Measurements from ENCODE around the gene LMNA. TPM values are rescaled to one million over a fixed set of nuclear protein-coding genes. Genes with fewer than 3 reads are reported as not detected.

LMNA gene
- total RNA-seq, 1 donor from 2014 or later = 246 TPM

- no peak for DNase-seq (ENCODE audit: low spot score)
- no peaks in the 10 kb centered on the region for H3K36me3 Mint-ChIP-seq (ENCODE audit: low read depth)
- H3K4me1 Mint-ChIP-seq (ENCODE audit: low read depth) = peaks cover 63% of the 10 kb centered on the region
- H3K27ac Mint-ChIP-seq = peak overlapping the region; percentile 39
- no peaks in the 10 kb centered on the region for H3K27me3 Mint-ChIP-seq (ENCODE audit: low read depth)
- no peaks in the 10 kb centered on the region for H3K9me3 Mint-ChIP-seq
- H3K4me3 Mint-ChIP-seq (ENCODE audit: low read depth) = no peak overlapping the region
- intact Hi-C loops (cut with micrococcal nuclease) = no loop called here
Observed at GRCh38 chr1:156102633-156103511, 11.6 kb upstream of the LMNA start.

GRCh38 chr1:156103521-156103947 is 11.0 kb upstream of the LMNA start:
- H3K27ac Mint-ChIP-seq = peak overlapping the region; percentile 100
- no peaks in the 10 kb centered on the region for H3K9me3 Mint-ChIP-seq
- intact Hi-C loops (cut with micrococcal nuclease) = no loop called here
- peaks cover 61% of the 10 kb centered on the region for H3K4me1 Mint-ChIP-seq (ENCODE audit: low read depth)
- no peak for DNase-seq (ENCODE audit: low spot score)
- H3K36me3 Mint-ChIP-seq (ENCODE audit: low read depth) = no peaks in the 10 kb centered on the region
- H3K4me3 Mint-ChIP-seq (ENCODE audit: low read depth) = no peak overlapping the region
- no peaks in the 10 kb centered on the region for H3K27me3 Mint-ChIP-seq (ENCODE audit: low read depth)

- H3K4me3 Mint-ChIP-seq (ENCODE audit: low read depth) = no peak overlapping the region
Observed at GRCh38 chr1:156104065-156104810, 10.3 kb upstream of the LMNA start.

GRCh38 chr1:156104861-156105832 is 9.4 kb upstream of the LMNA start:
- peak overlapping the region; percentile 100 for H3K27ac Mint-ChIP-seq
- DNase-seq (ENCODE audit: low spot score) = no peak
- peaks cover 64% of the 10 kb centered on the region for H3K4me1 Mint-ChIP-seq (ENCODE audit: low read depth)
- H3K36me3 Mint-ChIP-seq (ENCODE audit: low read depth) = no peaks in the 10 kb centered on the region
- H3K27me3 Mint-ChIP-seq (ENCODE audit: low read depth) = no peaks in the 10 kb centered on the region
- peak overlapping the region; percentile 87 for H3K4me3 Mint-ChIP-seq (ENCODE audit: low read depth)
- H3K9me3 Mint-ChIP-seq = no peaks in the 10 kb centered on the region
- intact Hi-C loops (cut with micrococcal nuclease) = no loop called here

More at GRCh38 chr1:156104065-156104810, 10.3 kb upstream of the LMNA start:
- intact Hi-C loops (cut with micrococcal nuclease) = no loop called here
- no peak for DNase-seq (ENCODE audit: low spot score)
- Mint-ChIP-seq H3K9me3 (no peaks in the 10 kb centered on the region), H3K36me3 (ENCODE audit: low read depth) (no peaks in the 10 kb centered on the region), H3K27me3 (ENCODE audit: low read depth) (no peaks in the 10 kb centered on the region), H3K27ac (peak overlapping the region; percentile 100), H3K4me1 (ENCODE audit: low read depth) (peaks cover 60% of the 10 kb centered on the region)

- Mint-ChIP-seq H3K9me3 (no peaks in the 10 kb centered on the region), H3K4me1 (ENCODE audit: low read depth) (peaks cover 54% of the 10 kb centered on the region), H3K36me3 (ENCODE audit: low read depth) (no peaks in the 10 kb centered on the region), H3K4me3 (ENCODE audit: low read depth) (peak overlapping the region; percentile 87), H3K27me3 (ENCODE audit: low read depth) (no peaks in the 10 kb centered on the region), H3K27ac (peak overlapping the region; percentile 100)
- intact Hi-C loops (cut with micrococcal nuclease) = loop anchor here (1.0 kb wide), 4 partner anchors 7 to 54 kb away; partner anchors contain the start of gene LMNA
- DNase-seq (ENCODE audit: low spot score) = no peak
Observed at GRCh38 chr1:156106624-156107488, 7.7 kb upstream of the LMNA start.

GRCh38 chr1:156108057-156108456 is 6.5 kb upstream of the LMNA start:
- peaks cover 50% of the 10 kb centered on the region for H3K4me1 Mint-ChIP-seq (ENCODE audit: low read depth)
- DNase-seq (ENCODE audit: low spot score) = no peak
- no peaks in the 10 kb centered on the region for H3K36me3 Mint-ChIP-seq (ENCODE audit: low read depth)
- peaks cover 1% of the 10 kb centered on the region for H3K27me3 Mint-ChIP-seq (ENCODE audit: low read depth)
- H3K4me3 Mint-ChIP-seq (ENCODE audit: low read depth) = no peak overlapping the region
- peak overlapping the region; percentile 49 for H3K27ac Mint-ChIP-seq
- no peaks in the 10 kb centered on the region for H3K9me3 Mint-ChIP-seq
- intact Hi-C loops (cut with micrococcal nuclease) = no loop called here

GRCh38 chr1:156108664-156109241 is 5.8 kb upstream of the LMNA start:
- Mint-ChIP-seq H3K27ac (no peak overlapping the region), H3K27me3 (ENCODE audit: low read depth) (peaks cover 1% of the 10 kb centered on the region)

GRCh38 chr1:156110252-156110651 is 4.3 kb upstream of the LMNA start:
- Mint-ChIP-seq H3K9me3 (no peaks in the 10 kb centered on the region), H3K4me3 (ENCODE audit: low read depth) (no peak overlapping the region), H3K36me3 (ENCODE audit: low read depth) (peaks cover 4% of the 10 kb centered on the region), H3K4me1 (ENCODE audit: low read depth) (peaks cover 41% of the 10 kb centered on the region), H3K27me3 (ENCODE audit: low read depth) (peaks cover 1% of the 10 kb centered on the region), H3K27ac (peak overlapping the region; percentile 58)
- intact Hi-C loops (cut with micrococcal nuclease) = no loop called here
- no peak for DNase-seq (ENCODE audit: low spot score)

More at GRCh38 chr1:156108664-156109241, 5.8 kb upstream of the LMNA start:
- Mint-ChIP-seq H3K4me1 (ENCODE audit: low read depth) (peaks cover 49% of the 10 kb centered on the region), H3K4me3 (ENCODE audit: low read depth) (no peak overlapping the region), H3K9me3 (no peaks in the 10 kb centered on the region), H3K36me3 (ENCODE audit: low read depth) (no peaks in the 10 kb centered on the region)
- intact Hi-C loops (cut with micrococcal nuclease) = no loop called here
- DNase-seq (ENCODE audit: low spot score) = no peak

- Mint-ChIP-seq H3K4me1 (ENCODE audit: low read depth) (peaks cover 42% of the 10 kb centered on the region), H3K27me3 (ENCODE audit: low read depth) (peaks cover 1% of the 10 kb centered on the region), H3K27ac (no peak overlapping the region), H3K4me3 (ENCODE audit: low read depth) (no peak overlapping the region), H3K36me3 (ENCODE audit: low read depth) (peaks cover 12% of the 10 kb centered on the region), H3K9me3 (no peaks in the 10 kb centered on the region)
- DNase-seq (ENCODE audit: low spot score) = no peak
- intact Hi-C loops (cut with micrococcal nuclease) = no loop called here
Observed at GRCh38 chr1:156111355-156111962, 3.1 kb upstream of the LMNA start.

GRCh38 chr1:156112276-156113137 is 2.0 kb upstream of the LMNA start:
- Mint-ChIP-seq H3K9me3 (no peaks in the 10 kb centered on the region), H3K4me1 (ENCODE audit: low read depth) (peaks cover 36% of the 10 kb centered on the region), H3K36me3 (ENCODE audit: low read depth) (peaks cover 15% of the 10 kb centered on the region), H3K27me3 (ENCODE audit: low read depth) (peaks cover 1% of the 10 kb centered on the region), H3K27ac (peak overlapping the region; percentile 40), H3K4me3 (ENCODE audit: low read depth) (no peak overlapping the region)
- intact Hi-C loops (cut with micrococcal nuclease) = no loop called here
- no peak for DNase-seq (ENCODE audit: low spot score)

Data from activated T-helper 2 cell treated with anti-CD3 and anti-CD28 coated beads, Interferon-gamma antibody, Interleukin-2, Interleukin-4, amounts not matched to agents 10 μg/mL and 5 μg/mL and 100 μg/mL, durations not matched to agents 14 hours and 24 hours and 36 hours (primary cell).